NCI-H1092 treated with DMSO at 0.1 percent for 48 hours (cell line): ENCODE data around the gene LPA.
"Not testable (repeated sequence)": the region's sequence is repeated elsewhere in the genome, so short reads cannot be mapped to it uniquely, and the experiment has no call there.

Experiments
- DNase-seq: peaks from one replicate; lab custom pipeline; 2025; lab: John Stamatoyannopoulos, UW

The LPA gene, protein sequence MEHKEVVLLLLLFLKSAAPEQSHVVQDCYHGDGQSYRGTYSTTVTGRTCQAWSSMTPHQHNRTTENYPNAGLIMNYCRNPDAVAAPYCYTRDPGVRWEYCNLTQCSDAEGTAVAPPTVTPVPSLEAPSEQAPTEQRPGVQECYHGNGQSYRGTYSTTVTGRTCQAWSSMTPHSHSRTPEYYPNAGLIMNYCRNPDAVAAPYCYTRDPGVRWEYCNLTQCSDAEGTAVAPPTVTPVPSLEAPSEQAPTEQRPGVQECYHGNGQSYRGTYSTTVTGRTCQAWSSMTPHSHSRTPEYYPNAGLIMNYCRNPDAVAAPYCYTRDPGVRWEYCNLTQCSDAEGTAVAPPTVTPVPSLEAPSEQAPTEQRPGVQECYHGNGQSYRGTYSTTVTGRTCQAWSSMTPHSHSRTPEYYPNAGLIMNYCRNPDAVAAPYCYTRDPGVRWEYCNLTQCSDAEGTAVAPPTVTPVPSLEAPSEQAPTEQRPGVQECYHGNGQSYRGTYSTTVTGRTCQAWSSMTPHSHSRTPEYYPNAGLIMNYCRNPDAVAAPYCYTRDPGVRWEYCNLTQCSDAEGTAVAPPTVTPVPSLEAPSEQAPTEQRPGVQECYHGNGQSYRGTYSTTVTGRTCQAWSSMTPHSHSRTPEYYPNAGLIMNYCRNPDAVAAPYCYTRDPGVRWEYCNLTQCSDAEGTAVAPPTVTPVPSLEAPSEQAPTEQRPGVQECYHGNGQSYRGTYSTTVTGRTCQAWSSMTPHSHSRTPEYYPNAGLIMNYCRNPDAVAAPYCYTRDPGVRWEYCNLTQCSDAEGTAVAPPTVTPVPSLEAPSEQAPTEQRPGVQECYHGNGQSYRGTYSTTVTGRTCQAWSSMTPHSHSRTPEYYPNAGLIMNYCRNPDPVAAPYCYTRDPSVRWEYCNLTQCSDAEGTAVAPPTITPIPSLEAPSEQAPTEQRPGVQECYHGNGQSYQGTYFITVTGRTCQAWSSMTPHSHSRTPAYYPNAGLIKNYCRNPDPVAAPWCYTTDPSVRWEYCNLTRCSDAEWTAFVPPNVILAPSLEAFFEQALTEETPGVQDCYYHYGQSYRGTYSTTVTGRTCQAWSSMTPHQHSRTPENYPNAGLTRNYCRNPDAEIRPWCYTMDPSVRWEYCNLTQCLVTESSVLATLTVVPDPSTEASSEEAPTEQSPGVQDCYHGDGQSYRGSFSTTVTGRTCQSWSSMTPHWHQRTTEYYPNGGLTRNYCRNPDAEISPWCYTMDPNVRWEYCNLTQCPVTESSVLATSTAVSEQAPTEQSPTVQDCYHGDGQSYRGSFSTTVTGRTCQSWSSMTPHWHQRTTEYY (N-terminal part only)

GRCh38 chr6:160664198-160664597 lies at the start of gene LPA:
Gene LPA, minus strand, starts transcription at chr6:160664275. Its CDS starts 61 bp downstream, at chr6:160664214.
- DNase-seq = not testable (repeated sequence)

- DNase-seq = not testable (repeated sequence)
These were observed 44.9 kb upstream of the LPA start for GRCh38 chr6:160708993-160709392.

- not testable (repeated sequence) for DNase-seq
These were observed 40.6 kb upstream of the LPA start for GRCh38 chr6:160704688-160705087.

DNA sequence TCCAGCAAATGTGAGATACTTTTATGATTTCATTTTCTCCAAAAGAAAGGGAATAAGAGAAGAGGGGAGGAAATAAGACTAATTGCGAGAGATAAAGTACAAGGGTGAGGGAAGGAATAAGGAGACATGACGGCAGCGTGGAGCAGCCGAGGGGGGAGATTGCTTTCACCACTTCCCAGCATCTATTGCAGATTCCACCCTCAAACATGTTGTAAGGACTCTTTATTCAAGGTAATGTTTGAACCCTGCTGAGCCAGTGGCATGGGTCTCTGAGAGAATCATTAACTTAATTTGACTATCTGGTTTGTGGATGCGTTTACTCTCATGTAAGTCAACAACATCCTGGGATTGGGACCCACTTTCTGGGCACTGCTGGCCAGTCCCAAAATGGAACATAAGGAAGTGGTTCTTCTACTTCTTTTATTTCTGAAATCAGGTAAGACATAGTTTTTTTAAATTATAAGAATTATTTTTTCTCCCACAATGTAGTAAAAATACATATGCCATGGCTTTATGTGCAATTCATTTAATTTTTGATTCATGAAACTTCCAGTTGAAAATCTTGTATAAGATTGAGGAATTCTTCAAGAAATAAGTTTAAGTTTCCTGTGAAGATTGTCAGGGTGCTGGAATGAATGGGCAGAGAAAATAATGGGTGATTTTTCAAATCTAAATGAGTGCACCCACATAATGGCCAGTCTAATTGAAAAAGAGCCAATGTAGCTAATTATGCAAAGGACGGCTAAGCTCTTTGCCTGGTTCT lies 38.0 kb upstream of the LPA start, which contains the start of gene PLG:
PLG (plus strand) TSS at position 327 of the 763 bp plus-strand sequence; CDS start at position 388, 61 bp downstream.
- not testable (repeated sequence) for DNase-seq

DNA sequence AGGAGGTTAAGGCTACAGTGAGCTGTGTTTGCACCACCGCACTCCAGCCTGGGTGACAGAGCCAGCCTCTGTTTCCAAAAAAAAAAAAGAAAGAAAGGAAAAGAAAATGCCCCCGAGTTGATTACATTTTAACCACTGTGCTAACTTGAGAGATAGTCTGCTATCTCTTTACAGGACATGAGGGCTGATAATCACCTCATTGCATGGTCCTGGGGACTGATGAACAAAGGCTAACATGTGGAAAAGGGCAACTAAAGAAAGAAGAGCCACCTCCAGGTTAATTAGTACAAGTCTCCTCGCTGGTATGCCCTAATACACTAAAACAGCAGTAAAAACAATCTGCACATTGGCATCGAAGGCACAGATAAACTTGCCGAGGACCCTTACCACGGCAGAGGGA lies 33.8 kb upstream of the LPA start:
- DNase-seq = no peak

- not testable (repeated sequence) for DNase-seq
These were observed 32.8 kb upstream of the LPA start for GRCh38 chr6:160696884-160697283.

GRCh38 chr6:160695622-160696021 lies 31.5 kb upstream of the LPA start:
- DNase-seq = not testable (repeated sequence)

DNA sequence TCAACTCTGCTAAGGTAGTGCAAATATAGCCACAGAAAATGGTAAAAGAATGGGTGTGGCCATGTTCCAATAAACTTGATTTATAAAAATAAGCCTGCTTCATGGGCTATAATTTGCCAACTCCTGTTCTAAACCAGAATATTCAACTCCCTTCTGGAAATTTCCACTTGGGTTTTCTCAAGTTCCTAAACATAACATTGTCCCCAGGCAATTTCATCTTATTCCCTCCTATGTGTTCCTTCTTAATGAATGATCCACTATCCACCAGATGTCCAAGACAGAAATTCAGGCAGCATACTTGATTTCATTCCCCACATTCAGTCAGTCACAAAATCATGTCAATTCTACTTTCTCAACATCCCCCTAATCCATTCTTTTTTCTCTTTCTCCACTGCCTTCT lies 30.9 kb upstream of the LPA start:
- DNase-seq = not testable (repeated sequence)

DNA sequence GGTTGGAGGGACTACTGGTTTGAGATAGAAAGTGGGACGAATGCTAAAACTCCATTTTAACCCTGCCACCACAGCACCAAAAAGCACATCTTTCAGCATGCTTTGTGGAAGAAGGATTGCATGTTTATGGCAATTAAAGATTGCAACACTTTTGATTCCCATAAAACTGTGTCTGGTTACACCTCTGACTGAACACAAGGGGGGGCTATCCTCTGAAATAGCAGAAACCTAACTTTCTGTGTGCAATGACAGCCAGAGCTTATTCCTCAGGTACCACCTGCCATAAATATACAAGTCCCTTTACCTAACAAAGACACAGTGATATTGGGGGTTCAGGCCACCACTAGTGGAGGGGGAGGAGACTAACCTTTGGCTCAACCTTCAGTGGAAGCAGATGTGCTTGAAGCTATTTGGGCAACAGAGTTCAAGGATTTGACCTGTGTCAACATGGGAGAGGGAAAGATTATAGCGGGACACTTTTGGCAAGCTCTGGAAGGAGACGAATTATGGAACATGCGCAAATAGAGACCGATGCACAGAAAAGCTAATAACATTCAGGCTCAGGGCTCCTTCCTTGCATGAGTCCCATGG lies 28.4 kb upstream of the LPA start:
- DNase-seq = no peak

- no peak for DNase-seq
These were observed 27.5 kb upstream of the LPA start for GRCh38 chr6:160691617-160692016.

GRCh38 chr6:160690458-160690857 lies 26.4 kb upstream of the LPA start:
- no peak for DNase-seq

DNA sequence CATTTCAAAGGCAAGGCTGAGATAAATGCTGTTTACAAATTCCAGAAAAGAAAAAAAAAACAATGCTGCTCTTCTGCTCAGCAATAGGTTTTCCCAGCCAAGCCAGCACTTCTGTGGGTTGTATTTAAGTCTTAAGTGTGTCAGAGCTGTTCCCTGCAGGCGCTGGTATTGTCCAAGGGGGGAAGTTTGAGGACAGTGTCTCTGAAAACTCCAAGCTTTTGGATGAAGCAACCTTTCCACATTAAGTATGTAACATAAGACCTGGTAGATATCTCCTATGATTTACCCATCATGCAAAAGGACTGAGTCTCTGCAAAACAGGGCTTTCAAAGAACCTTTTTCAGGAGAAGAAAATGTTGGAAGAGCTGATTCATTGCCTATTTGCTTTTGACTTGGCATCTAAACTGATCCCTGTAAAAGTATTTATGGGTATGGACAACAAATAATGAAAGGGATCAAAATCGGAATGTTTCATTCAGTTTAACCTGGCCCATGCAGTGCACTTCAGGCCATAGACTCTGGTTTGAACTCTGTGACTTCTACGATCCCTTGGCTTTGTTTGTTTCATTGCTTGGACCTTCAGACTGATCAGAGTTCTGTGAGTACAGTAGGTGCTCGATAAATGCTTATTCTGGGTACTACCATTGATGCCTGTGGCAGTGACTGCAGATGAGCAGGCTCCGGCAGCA lies 21.8 kb upstream of the LPA start:
- no peak for DNase-seq

GRCh38 chr6:160685101-160685761 lies 21.2 kb upstream of the LPA start:
- not testable (repeated sequence) for DNase-seq

DNA sequence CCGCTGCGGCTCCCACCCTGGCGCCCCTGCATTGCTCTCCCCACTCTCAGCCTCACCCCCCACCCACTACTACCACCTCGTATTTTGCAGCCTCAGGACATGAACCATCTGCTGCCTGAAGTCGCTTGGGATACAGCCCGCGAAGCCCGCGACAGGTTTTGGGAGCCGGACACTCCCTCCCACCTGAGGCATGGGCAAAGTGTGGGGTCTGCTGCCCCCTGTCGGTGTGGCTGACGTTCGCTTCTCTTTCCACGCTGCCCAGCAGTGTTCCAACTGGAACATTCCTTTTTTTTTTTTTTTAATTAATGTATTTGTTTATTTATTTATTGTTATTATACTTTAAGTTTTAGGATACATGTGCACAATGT lies 15.3 kb upstream of the LPA start:
- no peak for DNase-seq

DNA sequence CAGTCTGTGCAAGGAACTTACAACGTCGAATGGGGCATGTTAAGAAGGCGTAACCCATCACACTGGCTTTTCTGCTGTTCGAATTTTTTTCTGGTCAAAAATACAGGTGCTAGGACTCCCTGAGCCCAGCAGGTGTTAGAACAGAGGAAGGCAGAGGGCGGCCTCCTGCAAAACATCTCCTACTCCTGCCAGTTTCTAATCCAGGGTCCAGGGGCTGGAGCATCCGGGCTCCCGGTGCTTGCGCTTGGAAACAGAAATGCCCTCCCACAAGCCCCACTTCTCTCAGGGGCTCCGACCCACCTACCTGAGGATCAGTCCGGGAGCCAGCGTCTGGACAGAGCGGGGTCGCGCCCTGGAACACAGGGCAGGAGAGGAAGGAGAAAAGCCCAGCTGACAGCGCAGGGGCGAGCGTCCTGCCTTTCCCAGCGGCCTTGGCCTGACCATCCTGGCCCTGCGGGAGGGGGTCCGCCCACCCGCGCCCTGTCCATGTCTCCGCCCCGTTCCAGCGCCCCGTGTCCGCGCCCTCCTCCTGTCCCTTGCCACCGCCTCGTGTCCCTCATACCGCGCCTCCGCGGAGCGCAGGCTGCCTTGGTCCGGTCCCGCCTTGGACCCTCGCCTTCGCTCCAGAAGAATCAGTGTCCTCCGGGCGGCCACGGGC lies 14.8 kb upstream of the LPA start:
- DNase-seq = no peak

DNA sequence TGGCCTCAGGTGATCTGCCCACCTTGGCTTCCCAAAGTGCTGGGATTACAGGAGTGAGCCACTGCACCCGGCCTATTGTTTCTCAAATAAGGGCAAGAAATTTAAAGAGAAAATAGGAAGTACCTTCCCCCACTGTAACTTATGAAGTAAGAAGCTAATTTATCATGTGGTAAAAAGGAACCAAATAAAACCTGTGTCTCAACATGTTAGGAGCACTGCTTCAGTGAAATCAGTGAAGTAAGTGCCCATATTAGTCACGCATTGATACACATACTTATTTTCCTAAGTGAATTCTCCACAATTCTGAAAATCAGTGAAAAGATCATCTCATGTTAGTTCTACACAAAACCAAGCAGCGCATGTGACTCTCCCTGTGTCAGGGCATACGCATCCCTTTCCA lies 14.2 kb upstream of the LPA start:
- DNase-seq = no peak

DNA sequence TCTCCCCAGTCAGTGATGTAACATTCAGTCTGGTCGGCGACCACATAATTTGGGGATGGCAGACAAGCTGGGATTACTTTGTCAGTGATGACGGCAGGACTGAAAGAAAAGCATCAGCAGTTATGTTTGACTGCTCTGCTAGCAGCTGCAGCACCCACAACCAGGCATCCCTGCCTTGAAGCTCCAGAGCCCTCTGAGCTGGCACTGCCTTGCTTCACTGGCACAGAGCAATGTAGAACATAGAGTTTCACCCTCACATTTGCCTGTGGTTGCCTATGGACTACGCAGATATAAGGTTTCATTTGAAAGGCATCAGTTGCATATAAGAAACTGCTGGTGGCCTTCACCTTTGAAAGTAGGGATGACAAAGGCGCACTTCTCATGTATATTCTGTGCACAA lies 12.3 kb upstream of the LPA start:
- not testable (repeated sequence) for DNase-seq

DNA sequence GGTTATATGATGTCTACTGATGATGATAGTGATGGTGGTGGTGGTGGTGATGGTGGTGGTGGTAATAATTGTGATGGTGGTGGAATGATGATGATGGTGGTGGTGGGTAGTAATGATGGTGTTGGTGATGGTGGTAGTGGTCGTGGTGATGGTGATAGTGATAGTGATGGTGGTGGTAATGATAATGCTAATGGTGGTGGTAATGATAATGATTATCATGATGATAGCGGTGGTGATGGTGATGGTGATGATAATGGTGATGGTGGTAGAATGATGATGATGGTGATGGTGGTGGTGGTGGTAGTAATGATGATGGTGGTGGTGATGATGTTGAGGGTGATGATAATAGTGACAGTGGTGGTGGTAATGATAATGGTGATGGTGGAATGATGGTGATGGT lies 4.5 kb upstream of the LPA start:
- no peak for DNase-seq
